Liver (tissue), 9 donors: Measurements from ENCODE around the gene RCVRN. TPM values are rescaled to one million over a fixed set of nuclear protein-coding genes. Genes with fewer than 3 reads are reported as not detected.

Source experiments
- DNase-seq: peaks from one replicate; pipeline ENCODE4 v3.0.0-alpha.2; 2017; ENCODE audit warnings: low spot score
- H3K27ac ChIP-seq, 2 donors: one replicate each; pipeline ENCODE4 v1.7.0; 2013; ENCODE audit warnings: inconsistent platforms in 2 of 2, low read length in 2 of 2, control low read depth in 1 of 2, low read depth in 1 of 2, mild to moderate bottlenecking in 1 of 2
- H3K27me3 ChIP-seq, 4 donors: one replicate each; pipeline versions ENCODE4 v1.6.1 to v1.7.0; 2013; ENCODE audit warnings: low read length in 3 of 4, inconsistent platforms in 1 of 4, mild to moderate bottlenecking in 1 of 4, moderate library complexity in 1 of 4; ENCODE audit not compliant: control insufficient read depth in 4 of 4, insufficient read depth in 4 of 4
- H3K36me3 ChIP-seq, 4 donors: one replicate each; pipeline versions ENCODE4 v1.6.1 to v1.7.0; 2013; ENCODE audit warnings: low read length in 3 of 4, mild to moderate bottlenecking in 3 of 4, low read depth in 1 of 4, moderate library complexity in 1 of 4; ENCODE audit not compliant: control insufficient read depth in 4 of 4, insufficient read depth in 3 of 4
- H3K4me1 ChIP-seq, 4 donors: one replicate each; pipeline versions ENCODE4 v1.6.1 to v1.7.0; 2013; ENCODE audit warnings: low read length in 3 of 4, mild to moderate bottlenecking in 3 of 4, moderate library complexity in 1 of 4; ENCODE audit not compliant: control insufficient read depth in 4 of 4, insufficient read depth in 4 of 4
- H3K4me3 ChIP-seq, 3 donors: one replicate each; pipeline versions ENCODE4 v1.6.1 to v1.7.0; 2013; ENCODE audit warnings: low read length in 3 of 3, control low read depth in 1 of 3, low read depth in 1 of 3, mild to moderate bottlenecking in 1 of 3
- H3K9ac ChIP-seq, 2 donors: one replicate each; pipeline ENCODE4 v1.7.0; 2013; ENCODE audit warnings: low read length in 2 of 2, mild to moderate bottlenecking in 2 of 2, moderate library complexity in 2 of 2, control low read depth in 1 of 2, low read depth in 1 of 2
- H3K9me3 ChIP-seq, 4 donors: one replicate each; pipeline versions ENCODE4 v1.6.1 to v1.7.0; 2013; ENCODE audit warnings: low read length in 3 of 4; ENCODE audit not compliant: control insufficient read depth in 4 of 4
- EGR1 ChIP-seq, 2 donors: IDR thresholded peaks; 2 replicates each; pipeline ENCODE4 v1.6.1; 2016 to 2018; ENCODE audit warnings: antibody characterized with exemption in 2 of 2, low read depth in 2 of 2
- FOXA1 ChIP-seq: IDR thresholded peaks from 2 replicates; pipeline ENCODE4 v1.6.1; 2016; ENCODE audit warnings: antibody characterized with exemption
- FOXA2 ChIP-seq: IDR thresholded peaks from 2 replicates; pipeline ENCODE4 v1.6.1; 2016; ENCODE audit warnings: antibody characterized with exemption
- GABPA ChIP-seq, 2 donors: IDR thresholded peaks in 1 of 2; conservative IDR thresholded peaks in 1 of 2; 2 replicates each; pipeline ENCODE4 v1.6.1; 2016; ENCODE audit warnings: antibody characterized with exemption in 2 of 2, mild to moderate bottlenecking in 1 of 2, moderate library complexity in 1 of 2
- HNF4A ChIP-seq, 2 donors: conservative IDR thresholded peaks; 2 replicates each; pipeline ENCODE4 v1.6.1; 2016; ENCODE audit warnings: antibody characterized with exemption in 2 of 2, mild to moderate bottlenecking in 2 of 2
- JUND ChIP-seq, 2 donors: IDR thresholded peaks; 2 replicates each; pipeline ENCODE4 v1.6.1; 2016; ENCODE audit warnings: antibody characterized with exemption in 2 of 2
- MAX ChIP-seq: IDR thresholded peaks from 2 replicates; pipeline ENCODE4 v1.6.1; 2016; ENCODE audit warnings: antibody characterized with exemption
- NR2F2 ChIP-seq: IDR thresholded peaks from 2 replicates; pipeline ENCODE4 v1.6.1; 2016; ENCODE audit warnings: antibody characterized with exemption
- RAD21 ChIP-seq, 2 donors: IDR thresholded peaks; 2 replicates each; pipeline ENCODE4 v1.6.1; 2016; ENCODE audit warnings: antibody characterized with exemption in 2 of 2, mild to moderate bottlenecking in 2 of 2
- RXRA ChIP-seq, 2 donors: IDR thresholded peaks; 2 replicates each; pipeline ENCODE4 v1.6.1; 2017 to 2018; ENCODE audit warnings: antibody characterized with exemption in 2 of 2, mild to moderate bottlenecking in 1 of 2
- SP1 ChIP-seq: IDR thresholded peaks from 2 replicates; pipeline ENCODE4 v1.6.1; 2018; ENCODE audit warnings: antibody characterized with exemption, mild to moderate bottlenecking
- TAF1 ChIP-seq: conservative IDR thresholded peaks from 2 replicates; pipeline ENCODE4 v1.6.1; 2016; ENCODE audit warnings: antibody characterized with exemption, mild to moderate bottlenecking
- WGBS: extraction: QIAGEN DNeasy Blood & Tissue Kit; methylation state at CpG from one replicate; pipeline ENCODE4 v1.1.7; 2013; 5-methylcytosine and 5-hydroxymethylcytosine counted together
- polyA plus RNA-seq, 2 donors: library from polyadenylated mRNA; stranded (reverse) in 1 of 2; unstranded in 1 of 2; fragments of 200-250 nt in 1 of 2; fragments of >200 nt in 1 of 2; fragmentation: Nextera tagmentation in 1 of 2; extraction: Ambion mirVana in 1 of 2; gene quantifications; one replicate each; pipeline versions ENCODE4 v1.2.1 to v1.2.3, GENCODE V29; 2013 to 2015
- total RNA-seq, 2 donors: library from RNA; depleted of rRNA; stranded (reverse); fragments of >200 nt; gene quantifications; one replicate each; pipeline ENCODE4 v1.2.3, GENCODE V29; 2014
- TF ChIP-seq, protein P1 (sequence below): IDR thresholded peaks from 2 replicates; pipeline ENCODE4 v1.6.1; 2016; ENCODE audit warnings: antibody characterized with exemption
- TF ChIP-seq, protein P2 (sequence below): IDR thresholded peaks from 2 replicates; pipeline ENCODE4 v1.6.1; 2016; ENCODE audit warnings: antibody characterized with exemption
- TF ChIP-seq, protein P3 (sequence below): IDR thresholded peaks from 2 replicates; pipeline ENCODE4 v1.6.1; 2016; ENCODE audit warnings: antibody characterized with exemption, mild to moderate bottlenecking
- donor health status: healthy.
- donor health status: healthy.
- donor health status: healthy.
- donor health status: healthy.
- donor health status: healthy.

Gene RCVRN
- total and polyA plus RNA-seq, 4 donors = not detected

GRCh38 chr17:9918804-9919352 lies 13.8 kb upstream of the RCVRN start:
- DNase-seq = no peak
- H3K4me3 ChIP-seq = no peak overlapping the region
- peaks cover 0 to 2% (median 0%) of the 10 kb centered on the region in 4 donors for H3K27me3 ChIP-seq
- no peaks in the 10 kb centered on the region for H3K36me3 ChIP-seq
- no peaks in the 10 kb centered on the region for H3K4me1 ChIP-seq
- TF ChIP-seq, protein P1, sequence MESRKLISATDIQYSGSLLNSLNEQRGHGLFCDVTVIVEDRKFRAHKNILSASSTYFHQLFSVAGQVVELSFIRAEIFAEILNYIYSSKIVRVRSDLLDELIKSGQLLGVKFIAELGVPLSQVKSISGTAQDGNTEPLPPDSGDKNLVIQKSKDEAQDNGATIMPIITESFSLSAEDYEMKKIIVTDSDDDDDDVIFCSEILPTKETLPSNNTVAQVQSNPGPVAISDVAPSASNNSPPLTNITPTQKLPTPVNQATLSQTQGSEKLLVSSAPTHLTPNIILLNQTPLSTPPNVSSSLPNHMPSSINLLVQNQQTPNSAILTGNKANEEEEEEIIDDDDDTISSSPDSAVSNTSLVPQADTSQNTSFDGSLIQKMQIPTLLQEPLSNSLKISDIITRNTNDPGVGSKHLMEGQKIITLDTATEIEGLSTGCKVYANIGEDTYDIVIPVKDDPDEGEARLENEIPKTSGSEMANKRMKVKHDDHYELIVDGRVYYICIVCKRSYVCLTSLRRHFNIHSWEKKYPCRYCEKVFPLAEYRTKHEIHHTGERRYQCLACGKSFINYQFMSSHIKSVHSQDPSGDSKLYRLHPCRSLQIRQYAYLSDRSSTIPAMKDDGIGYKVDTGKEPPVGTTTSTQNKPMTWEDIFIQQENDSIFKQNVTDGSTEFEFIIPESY = no peak
- TF ChIP-seq GABPA (IDR thresholded peaks at IDR 0.05 in 1 of 2, conservative IDR thresholded peaks at IDR 0.05 in 1 of 2) (no peak), TAF1 (no peak), NR2F2 (no peak), MAX (no peak), HNF4A (conservative IDR thresholded peaks at IDR 0.05) (no peak), SP1 (no peak), FOXA1 (no peak), RAD21 (IDR thresholded peaks at IDR 0.05) (no peak), FOXA2 (no peak), EGR1 (IDR thresholded peaks at IDR 0.05; ENCODE audit: low read depth in 2 of 2) (no peak), JUND (IDR thresholded peaks at IDR 0.05) (no peak)
- TF ChIP-seq, protein P2, sequence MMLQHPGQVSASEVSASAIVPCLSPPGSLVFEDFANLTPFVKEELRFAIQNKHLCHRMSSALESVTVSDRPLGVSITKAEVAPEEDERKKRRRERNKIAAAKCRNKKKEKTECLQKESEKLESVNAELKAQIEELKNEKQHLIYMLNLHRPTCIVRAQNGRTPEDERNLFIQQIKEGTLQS = no peak
- no peak overlapping the region for H3K9ac ChIP-seq
- WGBS = 90% methylated on average over 5 of the region's 5 CpGs
- H3K9me3 ChIP-seq = no peaks in the 10 kb centered on the region
- no peak overlapping the region for H3K27ac ChIP-seq

DNA sequence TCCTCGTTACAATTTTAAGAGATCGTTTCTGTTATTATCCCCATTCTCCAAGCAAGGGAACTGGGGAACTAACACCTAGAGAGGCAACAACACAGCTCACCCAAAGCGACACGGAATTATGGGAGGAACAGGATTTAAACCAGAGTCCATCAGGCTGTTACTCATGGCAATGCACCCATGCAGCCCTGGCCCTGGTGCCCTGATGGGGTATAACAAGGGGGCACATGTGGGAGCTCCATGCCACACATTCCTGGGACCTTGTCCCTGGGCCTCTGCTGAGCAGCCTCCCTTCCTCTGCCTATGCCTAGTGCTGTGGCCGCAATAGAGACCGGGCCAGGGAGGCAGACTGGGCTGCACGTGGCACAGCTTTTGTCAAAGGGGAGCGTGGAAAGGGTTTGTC lies 13.3 kb upstream of the RCVRN start:
- H3K9ac ChIP-seq = no peak overlapping the region
- no peaks in the 10 kb centered on the region for H3K36me3 ChIP-seq
- WGBS = 90% methylated on average over 8 of the region's 8 CpGs
- peaks cover 0 to 2% (median 0%) of the 10 kb centered on the region in 4 donors for H3K27me3 ChIP-seq
- no peak for TF ChIP-seq RXRA (IDR thresholded peaks at IDR 0.05)
- TF ChIP-seq, protein P3, sequence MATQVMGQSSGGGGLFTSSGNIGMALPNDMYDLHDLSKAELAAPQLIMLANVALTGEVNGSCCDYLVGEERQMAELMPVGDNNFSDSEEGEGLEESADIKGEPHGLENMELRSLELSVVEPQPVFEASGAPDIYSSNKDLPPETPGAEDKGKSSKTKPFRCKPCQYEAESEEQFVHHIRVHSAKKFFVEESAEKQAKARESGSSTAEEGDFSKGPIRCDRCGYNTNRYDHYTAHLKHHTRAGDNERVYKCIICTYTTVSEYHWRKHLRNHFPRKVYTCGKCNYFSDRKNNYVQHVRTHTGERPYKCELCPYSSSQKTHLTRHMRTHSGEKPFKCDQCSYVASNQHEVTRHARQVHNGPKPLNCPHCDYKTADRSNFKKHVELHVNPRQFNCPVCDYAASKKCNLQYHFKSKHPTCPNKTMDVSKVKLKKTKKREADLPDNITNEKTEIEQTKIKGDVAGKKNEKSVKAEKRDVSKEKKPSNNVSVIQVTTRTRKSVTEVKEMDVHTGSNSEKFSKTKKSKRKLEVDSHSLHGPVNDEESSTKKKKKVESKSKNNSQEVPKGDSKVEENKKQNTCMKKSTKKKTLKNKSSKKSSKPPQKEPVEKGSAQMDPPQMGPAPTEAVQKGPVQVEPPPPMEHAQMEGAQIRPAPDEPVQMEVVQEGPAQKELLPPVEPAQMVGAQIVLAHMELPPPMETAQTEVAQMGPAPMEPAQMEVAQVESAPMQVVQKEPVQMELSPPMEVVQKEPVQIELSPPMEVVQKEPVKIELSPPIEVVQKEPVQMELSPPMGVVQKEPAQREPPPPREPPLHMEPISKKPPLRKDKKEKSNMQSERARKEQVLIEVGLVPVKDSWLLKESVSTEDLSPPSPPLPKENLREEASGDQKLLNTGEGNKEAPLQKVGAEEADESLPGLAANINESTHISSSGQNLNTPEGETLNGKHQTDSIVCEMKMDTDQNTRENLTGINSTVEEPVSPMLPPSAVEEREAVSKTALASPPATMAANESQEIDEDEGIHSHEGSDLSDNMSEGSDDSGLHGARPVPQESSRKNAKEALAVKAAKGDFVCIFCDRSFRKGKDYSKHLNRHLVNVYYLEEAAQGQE = no peak
- H3K9me3 ChIP-seq = no peaks in the 10 kb centered on the region
- no peak overlapping the region for H3K4me3 ChIP-seq
- H3K4me1 ChIP-seq = no peaks in the 10 kb centered on the region
- no peak overlapping the region for H3K27ac ChIP-seq
- DNase-seq = no peak
